ENCODE measurements around the gene SLC16A13. TPM values are rescaled to one million over a fixed set of nuclear protein-coding genes. Genes with fewer than 3 reads are reported as not detected.

Gene SLC16A13
- total and polyA plus RNA-seq, 2 experiments from 2014 or later = 6.2 to 18.8 TPM

GRCh38 chr17:7016886-7017826 is 18.7 kb upstream of the SLC16A13 start:
- no peaks in the 10 kb centered on the region for H3K9me3 ChIP-seq (ENCODE audit: low read depth)
- no peak overlapping the region for H2AFZ ChIP-seq
- 87% methylated on average over 20 of the region's 20 CpGs for WGBS (ENCODE audit: low lambda C conversion rate, missing lambda C conversion rate)
- no peak overlapping the region for H3K27ac ChIP-seq
- no peaks in the 10 kb centered on the region for H3K36me3 ChIP-seq (replicated peaks; ENCODE audit: insufficient read depth, low read depth)
- no peaks in the 10 kb centered on the region for H4K20me1 ChIP-seq (ENCODE audit: insufficient read depth, poor library complexity, severe bottlenecking)
- no peaks in the 10 kb centered on the region for H3K9me2 ChIP-seq (replicated peaks; ENCODE audit: insufficient read depth)
- peaks cover 7% of the 10 kb centered on the region for H3K4me1 ChIP-seq (ENCODE audit: insufficient read depth)
- no peak overlapping the region for H3K4me3 ChIP-seq
- no peak overlapping the region for H3K4me2 ChIP-seq
- H3K79me2 ChIP-seq = peaks cover 15% of the 10 kb centered on the region
- DNase-seq (ENCODE audit: low spot score) = no peak
- TF ChIP-seq, protein P1, sequence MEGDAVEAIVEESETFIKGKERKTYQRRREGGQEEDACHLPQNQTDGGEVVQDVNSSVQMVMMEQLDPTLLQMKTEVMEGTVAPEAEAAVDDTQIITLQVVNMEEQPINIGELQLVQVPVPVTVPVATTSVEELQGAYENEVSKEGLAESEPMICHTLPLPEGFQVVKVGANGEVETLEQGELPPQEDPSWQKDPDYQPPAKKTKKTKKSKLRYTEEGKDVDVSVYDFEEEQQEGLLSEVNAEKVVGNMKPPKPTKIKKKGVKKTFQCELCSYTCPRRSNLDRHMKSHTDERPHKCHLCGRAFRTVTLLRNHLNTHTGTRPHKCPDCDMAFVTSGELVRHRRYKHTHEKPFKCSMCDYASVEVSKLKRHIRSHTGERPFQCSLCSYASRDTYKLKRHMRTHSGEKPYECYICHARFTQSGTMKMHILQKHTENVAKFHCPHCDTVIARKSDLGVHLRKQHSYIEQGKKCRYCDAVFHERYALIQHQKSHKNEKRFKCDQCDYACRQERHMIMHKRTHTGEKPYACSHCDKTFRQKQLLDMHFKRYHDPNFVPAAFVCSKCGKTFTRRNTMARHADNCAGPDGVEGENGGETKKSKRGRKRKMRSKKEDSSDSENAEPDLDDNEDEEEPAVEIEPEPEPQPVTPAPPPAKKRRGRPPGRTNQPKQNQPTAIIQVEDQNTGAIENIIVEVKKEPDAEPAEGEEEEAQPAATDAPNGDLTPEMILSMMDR (IDR thresholded peaks at IDR 0.05; ENCODE audit: poor library complexity) = no peak
- no peak for TF ChIP-seq EZH2 (IDR thresholded peaks at IDR 0.05; ENCODE audit: borderline replicate concordance)
- peaks cover under 1% of the 10 kb centered on the region for H3K27me3 ChIP-seq

- no peak overlapping the region for H3K27ac ChIP-seq
- H3K4me3 ChIP-seq = no peak overlapping the region
- H3K9me3 ChIP-seq (ENCODE audit: low read depth) = no peaks in the 10 kb centered on the region
- H3K4me1 ChIP-seq (ENCODE audit: insufficient read depth) = peaks cover 7% of the 10 kb centered on the region
- H3K79me2 ChIP-seq = peaks cover 11% of the 10 kb centered on the region
- no peak overlapping the region for H3K4me2 ChIP-seq
- H3K9me2 ChIP-seq (replicated peaks; ENCODE audit: insufficient read depth) = no peaks in the 10 kb centered on the region
- TF ChIP-seq, protein P1 (IDR thresholded peaks at IDR 0.05; ENCODE audit: poor library complexity) = no peak
- no peak for TF ChIP-seq EZH2phosphoT487 (IDR thresholded peaks at IDR 0.05; ENCODE audit: low read depth, severe bottlenecking, unreplicated experiment)
- TF ChIP-seq EZH2 (IDR thresholded peaks at IDR 0.05; ENCODE audit: borderline replicate concordance) = no peak
- H3K27me3 ChIP-seq = peaks cover 7% of the 10 kb centered on the region
- H2AFZ ChIP-seq = no peak overlapping the region
- no peak for DNase-seq (ENCODE audit: low spot score)
- H4K20me1 ChIP-seq (ENCODE audit: insufficient read depth, poor library complexity, severe bottlenecking) = no peaks in the 10 kb centered on the region
- WGBS (ENCODE audit: low lambda C conversion rate, missing lambda C conversion rate) = 93% methylated on average over 12 of the region's 12 CpGs
- no peaks in the 10 kb centered on the region for H3K36me3 ChIP-seq (replicated peaks; ENCODE audit: insufficient read depth, low read depth)
Observed at GRCh38 chr17:7017827-7018200, 18.0 kb upstream of the SLC16A13 start.

DNA sequence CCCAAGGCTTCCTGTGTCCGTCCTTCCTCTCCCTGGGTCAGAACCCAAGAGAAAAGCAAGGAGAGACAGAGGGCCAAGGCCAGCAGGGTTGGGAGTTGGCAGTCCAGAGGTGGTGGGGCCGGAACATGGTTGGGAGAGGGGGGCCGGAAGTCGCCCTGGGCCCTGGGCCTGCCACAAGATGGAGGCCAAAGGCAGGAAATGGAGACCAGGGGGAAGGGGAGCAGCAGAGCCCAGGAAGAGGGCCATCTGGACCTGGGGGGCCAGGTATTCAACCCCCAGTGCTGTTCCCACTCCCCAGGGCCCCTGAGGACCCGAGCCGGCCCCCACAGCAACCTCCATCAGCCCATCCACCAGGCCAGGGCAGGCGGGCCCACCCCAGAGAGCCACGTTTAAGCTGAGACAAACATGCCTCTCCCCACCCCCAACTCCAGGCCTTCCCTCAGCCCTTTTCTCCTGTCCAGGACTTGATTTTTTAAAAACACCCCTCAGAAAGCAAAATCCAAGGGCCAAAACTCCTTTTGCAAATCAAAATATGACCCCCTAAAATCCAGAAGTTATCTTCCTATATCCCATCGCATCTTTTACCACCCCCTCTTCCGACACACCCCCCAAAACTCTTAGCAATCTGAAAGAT is 17.4 kb upstream of the SLC16A13 start:
- H3K36me3 ChIP-seq (replicated peaks; ENCODE audit: insufficient read depth, low read depth) = no peaks in the 10 kb centered on the region
- H3K4me2 ChIP-seq = no peak overlapping the region
- no peaks in the 10 kb centered on the region for H4K20me1 ChIP-seq (ENCODE audit: insufficient read depth, poor library complexity, severe bottlenecking)
- H3K9me2 ChIP-seq (replicated peaks; ENCODE audit: insufficient read depth) = no peaks in the 10 kb centered on the region
- peaks cover 14% of the 10 kb centered on the region for H3K4me1 ChIP-seq (ENCODE audit: insufficient read depth)
- H2AFZ ChIP-seq = no peak overlapping the region
- TF ChIP-seq EZH2phosphoT487 (IDR thresholded peaks at IDR 0.05; ENCODE audit: low read depth, severe bottlenecking, unreplicated experiment) = no peak
- TF ChIP-seq, protein P1 (IDR thresholded peaks at IDR 0.05; ENCODE audit: poor library complexity) = no peak
- TF ChIP-seq EZH2 (IDR thresholded peaks at IDR 0.05; ENCODE audit: borderline replicate concordance) = no peak
- no peak for DNase-seq (ENCODE audit: low spot score)
- H3K27ac ChIP-seq = no peak overlapping the region
- no peaks in the 10 kb centered on the region for H3K9me3 ChIP-seq (ENCODE audit: low read depth)
- H3K4me3 ChIP-seq = no peak overlapping the region
- peaks cover 5% of the 10 kb centered on the region for H3K79me2 ChIP-seq
- peaks cover 13% of the 10 kb centered on the region for H3K27me3 ChIP-seq
- WGBS (ENCODE audit: low lambda C conversion rate, missing lambda C conversion rate) = 91% methylated on average over 10 of the region's 10 CpGs

Data from hepatocyte (in vitro differentiated cells).